Stimulated activated CD4-positive, alpha-beta T cell treated with anti-CD3 and anti-CD28 coated beads, Interleukin-12 subunit alpha, Interleukin-12 subunit beta, amount 100 ng/mL, for 24 hours (primary cell): ENCODE results near the gene SLC16A13.
"Not testable (repeated sequence)": the region's sequence is repeated elsewhere in the genome, so short reads cannot be mapped to it uniquely, and the experiment has no call there.

Source experiments
- DNase-seq, 2 experiments: peaks; one replicate each; pipeline ENCODE4 v3.0.0-alpha.2; 2020; ENCODE audit warnings: low read depth in 2 of 2

The SLC16A13 gene, protein sequence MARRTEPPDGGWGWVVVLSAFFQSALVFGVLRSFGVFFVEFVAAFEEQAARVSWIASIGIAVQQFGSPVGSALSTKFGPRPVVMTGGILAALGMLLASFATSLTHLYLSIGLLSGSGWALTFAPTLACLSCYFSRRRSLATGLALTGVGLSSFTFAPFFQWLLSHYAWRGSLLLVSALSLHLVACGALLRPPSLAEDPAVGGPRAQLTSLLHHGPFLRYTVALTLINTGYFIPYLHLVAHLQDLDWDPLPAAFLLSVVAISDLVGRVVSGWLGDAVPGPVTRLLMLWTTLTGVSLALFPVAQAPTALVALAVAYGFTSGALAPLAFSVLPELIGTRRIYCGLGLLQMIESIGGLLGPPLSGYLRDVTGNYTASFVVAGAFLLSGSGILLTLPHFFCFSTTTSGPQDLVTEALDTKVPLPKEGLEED

DNA sequence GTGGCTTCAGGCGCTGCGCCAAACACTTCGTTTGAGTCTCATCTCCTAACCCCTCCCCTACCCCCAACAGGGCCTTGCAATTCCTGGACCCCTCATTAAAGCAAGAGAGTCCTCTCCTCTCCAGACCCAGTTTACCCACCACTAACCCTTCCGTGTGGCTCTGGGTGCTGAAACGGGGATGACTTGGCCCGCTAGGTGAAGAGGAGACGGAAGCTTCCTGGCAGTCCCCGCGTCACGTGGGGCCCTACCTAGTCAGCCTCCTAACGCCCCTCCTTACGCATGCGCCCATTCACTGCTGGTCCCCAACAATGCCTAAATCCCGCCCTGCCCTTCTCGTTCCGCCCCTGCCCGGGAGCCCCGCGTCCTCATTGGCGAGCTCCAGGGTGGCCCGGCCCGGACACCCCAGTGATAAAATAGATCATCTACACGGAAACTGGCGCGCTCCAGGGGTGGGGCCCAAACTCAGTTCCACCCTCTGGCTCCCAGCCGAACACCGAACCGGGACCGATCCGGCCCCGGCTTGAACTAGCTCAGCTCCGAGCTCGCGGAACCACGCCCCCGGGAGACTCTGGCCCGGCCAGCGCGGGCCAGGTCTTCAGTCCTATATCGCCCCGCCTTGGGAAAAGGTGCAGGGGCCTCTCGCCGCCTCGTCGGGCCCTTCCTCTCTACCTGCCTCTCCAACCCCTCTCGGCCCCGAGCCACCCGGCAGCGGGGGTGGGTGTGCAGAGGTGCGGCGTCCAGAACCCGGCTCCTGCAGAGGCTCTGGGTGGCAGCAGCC, at the start of gene SLC16A13:
Gene SLC16A13 (plus strand): TSS at position 425 of the 778 bp plus-strand sequence. CDS start 368 bp downstream, outside the sequence.
- DNase-seq, result peak; percentile 97 to 99

DNA sequence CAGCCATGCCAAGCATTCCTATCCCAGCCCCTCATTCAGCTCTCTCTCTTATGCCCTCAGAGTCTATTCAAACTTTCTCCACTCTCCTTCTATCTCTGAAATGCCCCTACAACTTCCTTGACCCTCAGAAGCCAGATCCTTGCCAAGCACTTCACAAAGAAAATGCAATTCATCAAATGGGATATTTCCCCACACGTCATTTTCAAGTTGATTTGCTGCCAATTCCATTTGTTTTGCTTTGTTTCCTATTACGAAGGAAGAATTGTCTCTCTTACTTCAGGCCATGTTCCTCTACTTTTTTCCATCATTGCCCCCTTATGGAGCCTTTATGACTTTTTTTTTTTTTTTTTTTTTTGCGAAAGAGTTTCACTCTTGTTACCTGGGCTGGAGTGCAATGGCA, 49.1 kb upstream of the SLC16A13 start:
- no peak for DNase-seq

- DNase-seq, result no peak
Measured at GRCh38 chr17:6989779-6990178, 46.0 kb upstream of the SLC16A13 start.

GRCh38 chr17:6993613-6994056, 42.2 kb upstream of the SLC16A13 start:
- not testable (repeated sequence) for DNase-seq

DNA sequence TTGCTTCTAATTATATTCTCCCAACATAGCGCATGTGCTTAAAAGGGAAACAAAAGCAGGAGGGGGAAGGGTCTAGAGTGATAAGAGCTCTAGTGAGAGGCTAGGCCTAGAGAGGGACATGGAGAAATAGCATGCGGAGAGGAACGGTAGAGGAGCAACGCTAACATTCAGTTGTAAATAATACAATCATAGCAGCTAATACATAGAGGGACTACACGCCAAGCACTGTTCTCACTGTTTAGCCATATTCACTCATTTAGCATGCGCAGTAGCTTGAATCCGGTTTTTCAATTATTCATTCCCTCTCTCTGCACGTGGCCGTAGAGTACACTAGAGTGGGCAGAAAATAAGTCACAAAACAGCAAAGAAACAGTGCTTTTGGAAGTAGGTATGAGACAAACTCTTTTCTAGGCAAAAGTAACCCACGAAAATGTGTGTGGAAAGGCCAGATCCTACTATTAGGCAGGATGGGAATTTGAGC, 41.7 kb upstream of the SLC16A13 start:
- DNase-seq, result no peak

DNA sequence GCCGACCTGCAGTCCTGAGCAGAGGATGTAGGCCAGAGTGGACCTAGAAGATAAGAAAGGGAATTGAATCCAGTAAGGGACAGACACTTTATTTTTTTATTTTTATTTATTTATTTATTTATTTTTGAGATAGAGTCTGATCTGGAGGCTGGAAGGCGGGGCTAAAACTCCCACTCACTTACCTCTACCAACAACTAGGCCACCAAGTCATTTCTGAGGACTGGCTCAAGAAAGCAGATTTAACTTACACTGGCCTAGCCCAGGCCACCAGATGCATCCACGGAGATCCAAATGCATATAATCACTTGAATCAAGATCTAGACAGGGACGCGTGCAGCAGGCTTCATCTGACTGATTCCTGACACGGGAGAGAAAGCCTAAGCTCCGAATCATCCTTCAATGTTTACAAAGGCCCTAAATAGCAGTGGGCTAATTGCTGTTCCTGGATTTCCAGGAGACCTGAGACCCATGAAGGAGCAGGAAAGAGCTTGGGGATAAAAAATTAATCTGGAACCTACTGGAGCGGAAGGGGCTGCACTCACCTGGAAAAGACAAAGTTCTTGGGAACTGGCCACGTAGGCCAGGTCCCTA, 41.1 kb upstream of the SLC16A13 start:
- DNase-seq, result no peak

GRCh38 chr17:6995500-6996255, 40.1 kb upstream of the SLC16A13 start, which contains the start of gene ALOX12:
Gene ALOX12, plus strand, starts transcription at chr17:6996049. Its CDS starts 69 bp downstream, at chr17:6996118.
- no peak for DNase-seq

- DNase-seq, result no peak
Measured at GRCh38 chr17:6996256-6997011, 39.4 kb upstream of the SLC16A13 start.

DNA sequence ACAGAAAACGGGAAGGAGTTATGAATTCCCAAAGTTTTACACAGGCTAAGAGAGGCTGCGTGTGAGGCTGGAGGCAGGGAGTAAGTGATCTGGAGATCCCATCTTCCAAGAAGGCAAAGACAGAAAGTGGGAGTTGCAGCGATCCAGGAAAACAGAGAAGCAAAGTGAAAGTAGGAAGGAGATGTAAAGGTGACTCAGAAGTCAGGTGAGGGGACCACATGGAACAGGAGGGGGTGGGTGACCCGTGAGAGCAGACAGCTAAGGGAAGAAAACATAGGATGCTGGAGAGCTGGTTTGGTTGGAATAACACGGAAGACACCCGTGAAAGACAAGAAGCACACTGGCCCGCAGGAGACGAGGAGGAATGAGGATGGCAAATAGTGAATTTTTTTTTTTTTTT, 38.6 kb upstream of the SLC16A13 start:
- no peak for DNase-seq

GRCh38 chr17:6998855-6999508, 36.8 kb upstream of the SLC16A13 start:
- DNase-seq, result no peak

GRCh38 chr17:7001318-7001961, 34.4 kb upstream of the SLC16A13 start:
- DNase-seq, result peak in 1 of 2 experiments; percentile 40

DNA sequence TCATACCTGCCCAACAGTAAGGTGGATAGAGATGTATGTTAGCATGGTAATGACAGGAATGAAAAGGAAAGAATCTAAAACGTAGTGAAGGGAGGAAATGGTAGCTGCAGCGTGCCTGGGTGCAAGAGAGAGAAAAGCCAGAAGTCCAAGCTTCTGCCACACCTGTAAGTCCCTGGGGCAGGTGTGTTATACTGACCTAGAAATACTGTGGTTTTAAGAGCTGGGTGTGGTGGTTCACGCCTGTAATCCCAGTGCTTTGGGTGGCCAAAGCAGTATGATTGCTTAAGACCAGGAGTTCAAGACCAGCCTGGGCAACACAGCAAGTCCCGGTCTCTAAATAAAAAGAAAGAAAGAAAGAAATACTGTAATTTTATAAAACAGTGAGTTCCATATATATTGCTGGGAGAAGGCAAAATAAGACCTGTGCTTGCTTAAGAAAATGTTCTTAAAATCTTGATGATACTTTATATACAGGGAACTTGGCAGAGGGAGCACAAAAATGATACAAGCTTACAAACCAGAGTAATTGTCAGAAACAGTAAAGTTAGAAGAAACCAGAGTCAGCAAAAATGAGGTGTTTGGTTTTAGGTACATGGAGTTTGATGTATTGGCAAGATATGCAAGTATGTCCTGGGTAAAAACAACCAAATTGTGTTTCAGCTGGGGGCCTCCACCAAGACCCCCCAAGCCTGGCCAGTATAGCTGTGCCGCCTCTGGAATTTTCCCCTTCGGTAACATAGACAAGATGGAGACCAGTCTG, 33.3 kb upstream of the SLC16A13 start:
- no peak for DNase-seq

DNA sequence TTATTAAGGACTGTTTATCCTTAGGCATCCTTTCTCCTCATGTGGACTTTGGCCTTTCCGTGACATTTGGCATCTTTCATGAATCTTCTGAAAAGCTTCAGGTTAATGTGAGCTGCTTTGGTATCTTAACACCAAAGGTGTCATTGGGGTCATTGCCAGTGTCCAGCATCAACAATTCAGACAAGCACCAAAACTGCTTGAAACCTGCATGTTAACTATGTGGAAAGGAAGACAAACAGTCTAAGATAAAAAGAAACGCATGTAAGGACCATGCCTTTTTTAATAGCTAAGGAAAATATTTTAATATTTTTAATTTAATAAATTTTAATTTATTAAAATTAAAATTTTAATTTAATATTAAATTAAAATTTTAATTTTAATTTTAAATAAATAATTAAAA, 32.1 kb upstream of the SLC16A13 start:
- DNase-seq, result no peak

DNA sequence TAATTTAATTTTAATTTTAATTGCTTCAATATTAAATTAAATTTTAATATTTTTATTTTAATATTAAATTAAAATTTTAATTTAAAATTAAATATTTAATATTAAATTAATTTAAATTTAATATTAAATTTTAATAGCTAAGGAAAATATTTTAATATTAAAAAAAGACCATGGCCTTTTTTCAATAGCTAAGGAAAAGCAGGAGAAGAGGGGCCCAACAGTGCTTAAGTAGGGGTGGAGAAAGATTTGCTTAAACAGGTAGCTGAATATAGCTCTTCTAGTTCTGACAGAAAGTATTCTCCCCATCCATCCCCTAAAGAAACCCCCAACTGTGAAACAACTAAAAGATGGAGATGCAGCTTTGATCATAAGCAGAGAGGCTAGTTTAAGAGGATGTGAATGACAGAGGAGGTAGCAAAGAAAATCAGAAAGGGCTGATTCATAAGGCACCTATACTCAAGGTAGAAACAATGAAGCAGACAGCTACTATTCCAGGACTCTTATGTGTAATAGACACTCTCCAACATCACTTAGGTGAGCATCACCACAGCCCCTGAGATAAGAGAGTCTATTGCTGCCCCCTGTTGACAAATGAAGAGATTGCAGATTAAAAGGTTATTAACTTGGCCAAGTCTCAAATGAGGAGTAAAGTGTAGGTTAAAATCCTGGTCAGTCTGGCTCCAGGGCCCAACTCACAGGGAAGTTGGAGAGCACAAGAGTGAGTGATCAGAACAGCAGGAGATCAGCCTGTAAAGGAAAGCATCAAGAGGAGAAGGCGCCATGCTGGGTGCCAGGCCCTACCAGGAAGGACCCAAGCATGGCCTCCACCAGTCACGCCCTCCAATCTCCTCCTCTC, 31.2 kb upstream of the SLC16A13 start:
- DNase-seq, result no peak

DNA sequence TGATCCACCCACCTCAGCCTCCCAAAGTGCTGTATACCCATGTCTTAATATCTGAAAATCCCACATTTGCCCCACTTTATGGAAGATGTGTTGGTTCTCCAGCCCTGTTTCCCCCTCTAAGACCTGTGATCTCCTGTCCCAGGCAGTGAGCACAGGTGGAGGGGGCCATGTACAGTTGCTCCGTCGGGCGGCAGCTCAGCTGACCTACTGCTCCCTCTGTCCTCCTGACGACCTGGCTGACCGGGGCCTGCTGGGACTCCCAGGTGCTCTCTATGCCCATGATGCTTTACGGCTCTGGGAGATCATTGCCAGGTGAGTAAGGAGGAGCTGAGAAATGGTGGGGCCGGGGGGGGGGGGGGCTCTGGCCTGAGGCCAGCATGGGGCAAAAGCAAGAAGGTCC, 30.1 kb upstream of the SLC16A13 start:
- DNase-seq, result no peak

- no peak for DNase-seq
Measured at GRCh38 chr17:7007143-7007542, 28.7 kb upstream of the SLC16A13 start.

DNA sequence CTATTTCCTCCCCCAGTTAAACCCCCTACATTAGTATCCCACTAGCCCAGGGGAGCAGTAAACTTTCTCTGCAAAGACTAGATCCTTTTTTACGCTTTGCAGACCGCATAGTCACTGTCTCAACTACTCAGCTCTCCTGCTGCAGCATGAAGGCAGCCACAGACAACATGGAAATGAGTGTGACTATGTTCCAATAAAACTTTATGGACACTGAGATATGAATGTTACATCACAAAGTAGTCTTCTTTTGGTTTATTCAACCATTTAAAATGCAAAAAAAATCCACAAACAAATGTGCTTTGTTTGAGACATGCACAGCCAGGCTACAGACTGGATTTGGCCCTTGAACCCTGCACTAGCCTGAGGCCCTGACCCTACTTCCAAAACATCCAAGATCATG, 25.3 kb upstream of the SLC16A13 start:
- no peak for DNase-seq

DNA sequence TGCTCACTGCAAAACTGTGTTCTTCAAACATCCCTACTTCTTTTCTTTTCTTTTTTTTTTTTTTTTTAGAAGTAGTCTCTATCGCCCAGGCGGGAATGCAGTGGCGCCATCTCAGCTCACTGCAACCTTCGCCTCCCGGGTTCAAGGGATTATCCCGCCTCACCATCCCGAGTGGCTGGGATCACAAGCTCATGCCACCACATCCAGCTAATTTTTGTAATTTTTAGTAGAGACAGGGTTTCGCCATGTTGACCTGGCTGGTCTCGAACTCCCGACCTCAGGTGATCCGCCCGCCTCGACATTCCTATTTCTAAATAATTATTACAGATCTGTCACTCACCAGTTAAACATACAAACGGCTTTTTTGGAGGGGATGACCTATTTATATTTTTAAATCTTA, 24.4 kb upstream of the SLC16A13 start:
- DNase-seq, result no peak
